ENCODE data around the gene GPATCH3. TPM values are rescaled to one million over a fixed set of nuclear protein-coding genes. Genes with fewer than 3 reads are reported as not detected.

Gene GPATCH3
- total and polyA plus RNA-seq, 2 donors (not counting 3 experiments of a cell fraction or from before 2014, with no cell fraction given), result 12.1 to 17.7 TPM

GRCh38 chr1:26936823-26937222, 36.6 kb upstream of the GPATCH3 start:
- ChIA-PET POLR2A (no interaction called here), CTCF (no interaction called here)
- no peak for FAIRE-seq
- no peak overlapping the region for H3K9ac ChIP-seq (replicated peaks; ENCODE audit: extremely low read depth, insufficient read depth, low read length)
- H3K9me1 ChIP-seq (replicated peaks; ENCODE audit: control insufficient read depth, extremely low read depth, insufficient read depth, low read length), result no peaks in the 10 kb centered on the region
- H2AFZ ChIP-seq (ENCODE audit: low read depth, low read length), result no peak overlapping the region
- no peaks in the 10 kb centered on the region for H3K9me3 ChIP-seq (replicated peaks; ENCODE audit: control insufficient read depth, insufficient read depth, low read length)
- H3K79me2 ChIP-seq (ENCODE audit: control insufficient read depth, insufficient read depth, low read length), result peaks cover 48% of the 10 kb centered on the region
- H3K4me1 ChIP-seq (ENCODE audit: control insufficient read depth, extremely low read depth, insufficient read depth, low read length), result no peaks in the 10 kb centered on the region
- intact Hi-C loops (cut with micrococcal nuclease), result no loop called here
- TF ChIP-seq EZH2 (IDR thresholded peaks at IDR 0.05; ENCODE audit: borderline replicate concordance, low read depth, low read length, severe bottlenecking) (no peak), MAX (IDR thresholded peaks at IDR 0.05; ENCODE audit: insufficient read depth, insufficient read length) (no peak), GATA2 (IDR thresholded peaks at IDR 0.05; ENCODE audit: insufficient read depth, insufficient read length, low read depth, low read length) (no peak), CTCF (IDR thresholded peaks at IDR 0.05; ENCODE audit: extremely low read depth in 1 of 2, insufficient read depth in 1 of 2, low read depth in 1 of 2, low read length in 2 of 2) (no peak), MYC (IDR thresholded peaks at IDR 0.05; ENCODE audit: low read depth, low read length) (no peak), POLR2A (IDR thresholded peaks at IDR 0.05; ENCODE audit: low read depth, low read length) (no peak), POLR2AphosphoS5 (IDR thresholded peaks at IDR 0.05; ENCODE audit: insufficient read depth, low read depth, low read length) (no peak), JUN (IDR thresholded peaks at IDR 0.05; ENCODE audit: borderline replicate concordance, insufficient read depth, insufficient read length, low read depth) (no peak), FOS (IDR thresholded peaks at IDR 0.05; ENCODE audit: borderline replicate concordance, insufficient read depth, low read length) (no peak)
- no TSS peak for BruUV-seq (replicated peaks)
- no peak overlapping the region for H3K4me2 ChIP-seq (ENCODE audit: insufficient read depth, low read length)
- peaks cover 0 to 15% of the 10 kb centered on the region in 2 experiments for H3K36me3 ChIP-seq (ENCODE audit: control insufficient read depth in 2 of 2, extremely low read depth in 1 of 2, insufficient read depth in 2 of 2, low read length in 2 of 2)
- H3K27me3 ChIP-seq (ENCODE audit: control insufficient read depth in 2 of 2, insufficient read depth in 2 of 2, low read length in 2 of 2), result no peaks in the 10 kb centered on the region
- no peaks in the 10 kb centered on the region for H4K20me1 ChIP-seq (replicated peaks; ENCODE audit: control insufficient read depth, extremely low read depth, insufficient read depth, low read length)
- H3K27ac ChIP-seq (ENCODE audit: insufficient read depth, low read depth, low read length), result no peak overlapping the region
- no peak overlapping the region for H3K4me3 ChIP-seq (replicated peaks in 1 of 3; ENCODE audit: insufficient read depth in 1 of 3, low read depth in 1 of 3, low read length in 3 of 3)
- DNase-seq (ENCODE audit: low read depth, low spot score), result no peak
- dilution Hi-C loops (cut with MboI; ENCODE audit: extremely low pct_ligation_motif_present, low sequenced_read_pairs), result no loop called here

Data from endothelial cell of umbilical vein (primary cell).